Retinal pigment epithelial cell (primary cell): ENCODE data around the gene MDFIC2.

Source experiments
- DNase-seq: peaks from one replicate; pipeline ENCODE4 v3.0.0-alpha.2; 2010; ENCODE audit warnings: low read depth
- H3K4me3 ChIP-seq: 2 replicates; pipeline ENCODE4 v1.5.1; 2011; ENCODE audit warnings: mild to moderate bottlenecking, low read length, control low read depth, moderate library complexity
- TF ChIP-seq, protein P1 (sequence below): conservative IDR thresholded peaks from 2 replicates; pipeline ENCODE4 v1.5.1; 2011; ENCODE audit warnings: low read depth, low read length, control low read depth, inconsistent platforms

The MDFIC2 gene

DNA sequence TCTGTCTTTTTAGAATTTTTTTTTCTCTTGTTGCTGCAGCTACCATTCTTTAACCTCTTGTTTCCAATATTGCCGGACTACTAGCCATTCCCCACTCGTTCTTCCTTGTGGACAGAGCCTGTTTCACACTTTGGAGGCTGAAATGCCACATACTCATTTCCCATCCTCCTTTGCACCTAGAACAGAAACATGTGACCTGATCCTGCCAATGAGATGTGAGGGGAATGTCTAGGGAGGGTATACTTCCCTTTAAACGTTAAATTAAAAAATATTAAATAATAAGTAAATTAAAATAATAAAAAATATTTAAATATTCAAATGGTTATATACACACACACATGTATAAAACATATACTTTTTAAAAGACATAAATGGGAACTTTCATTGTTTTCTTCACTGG is 20.6 kb upstream of the MDFIC2 start:
- TF ChIP-seq, protein P1, sequence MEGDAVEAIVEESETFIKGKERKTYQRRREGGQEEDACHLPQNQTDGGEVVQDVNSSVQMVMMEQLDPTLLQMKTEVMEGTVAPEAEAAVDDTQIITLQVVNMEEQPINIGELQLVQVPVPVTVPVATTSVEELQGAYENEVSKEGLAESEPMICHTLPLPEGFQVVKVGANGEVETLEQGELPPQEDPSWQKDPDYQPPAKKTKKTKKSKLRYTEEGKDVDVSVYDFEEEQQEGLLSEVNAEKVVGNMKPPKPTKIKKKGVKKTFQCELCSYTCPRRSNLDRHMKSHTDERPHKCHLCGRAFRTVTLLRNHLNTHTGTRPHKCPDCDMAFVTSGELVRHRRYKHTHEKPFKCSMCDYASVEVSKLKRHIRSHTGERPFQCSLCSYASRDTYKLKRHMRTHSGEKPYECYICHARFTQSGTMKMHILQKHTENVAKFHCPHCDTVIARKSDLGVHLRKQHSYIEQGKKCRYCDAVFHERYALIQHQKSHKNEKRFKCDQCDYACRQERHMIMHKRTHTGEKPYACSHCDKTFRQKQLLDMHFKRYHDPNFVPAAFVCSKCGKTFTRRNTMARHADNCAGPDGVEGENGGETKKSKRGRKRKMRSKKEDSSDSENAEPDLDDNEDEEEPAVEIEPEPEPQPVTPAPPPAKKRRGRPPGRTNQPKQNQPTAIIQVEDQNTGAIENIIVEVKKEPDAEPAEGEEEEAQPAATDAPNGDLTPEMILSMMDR: no peak
- no peak overlapping the region for H3K4me3 ChIP-seq
- DNase-seq: no peak

DNA sequence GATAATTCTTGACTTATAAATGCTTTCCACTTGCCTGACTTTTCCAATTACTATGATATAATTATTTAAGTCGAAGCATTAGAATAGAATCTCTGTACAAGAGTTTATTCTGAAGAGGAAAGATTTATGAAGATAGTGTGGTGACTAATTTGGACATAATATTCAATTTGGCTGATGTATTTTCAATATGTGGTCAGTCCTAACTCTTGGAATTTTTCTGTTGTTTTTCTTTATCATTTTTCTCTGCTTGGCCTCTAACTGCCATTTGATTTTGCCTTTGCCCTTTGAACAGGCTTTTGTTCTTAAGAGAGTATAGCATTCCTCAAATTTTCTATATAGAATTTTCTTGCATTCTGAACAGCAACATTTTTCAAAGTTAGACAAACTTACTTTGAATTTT is 2.6 kb upstream of the MDFIC2 start:
- no peak overlapping the region for H3K4me3 ChIP-seq
- DNase-seq: no peak
- TF ChIP-seq, protein P1: no peak

DNA sequence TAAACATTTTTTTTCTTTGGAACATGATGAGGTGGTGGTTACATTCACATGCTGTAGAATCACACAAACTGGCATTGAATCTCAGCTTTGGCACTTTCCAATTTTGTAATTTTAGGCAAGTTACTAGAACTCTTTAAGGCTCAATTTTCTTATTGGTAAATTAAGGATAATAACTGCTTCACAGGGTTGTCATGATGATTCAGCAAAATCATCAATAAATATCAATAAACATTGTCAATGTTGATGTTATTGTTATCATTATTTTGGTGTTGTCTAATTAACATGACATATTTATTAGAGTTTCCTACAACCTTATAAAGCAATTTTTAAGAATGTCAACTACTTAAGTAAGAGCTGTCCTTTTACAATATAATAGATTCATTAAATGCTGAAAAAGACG is 1.6 kb downstream of the MDFIC2 start:
- TF ChIP-seq, protein P1: no peak
- DNase-seq: no peak
- H3K4me3 ChIP-seq: no peak overlapping the region

DNA sequence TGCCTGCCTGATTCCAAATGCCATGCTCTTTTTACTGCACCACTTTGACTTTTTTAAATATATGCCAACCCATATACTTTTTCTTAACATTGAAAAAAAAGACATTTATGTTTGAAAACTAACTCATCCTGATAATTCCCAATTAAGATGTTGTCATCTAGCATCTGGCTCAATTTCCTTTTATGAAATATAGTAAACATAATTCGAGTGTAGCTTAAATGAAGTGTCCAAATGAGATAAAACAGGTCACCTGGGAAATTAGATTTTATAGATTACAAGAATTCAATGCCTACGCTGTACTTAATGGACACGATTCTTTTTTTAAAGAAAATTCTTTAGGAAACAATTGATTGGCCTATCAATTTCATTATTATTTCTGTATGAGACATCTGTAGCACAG is 2.8 kb downstream of the MDFIC2 start:
- no peak for DNase-seq
- H3K4me3 ChIP-seq: no peak overlapping the region
- TF ChIP-seq, protein P1: no peak

DNA sequence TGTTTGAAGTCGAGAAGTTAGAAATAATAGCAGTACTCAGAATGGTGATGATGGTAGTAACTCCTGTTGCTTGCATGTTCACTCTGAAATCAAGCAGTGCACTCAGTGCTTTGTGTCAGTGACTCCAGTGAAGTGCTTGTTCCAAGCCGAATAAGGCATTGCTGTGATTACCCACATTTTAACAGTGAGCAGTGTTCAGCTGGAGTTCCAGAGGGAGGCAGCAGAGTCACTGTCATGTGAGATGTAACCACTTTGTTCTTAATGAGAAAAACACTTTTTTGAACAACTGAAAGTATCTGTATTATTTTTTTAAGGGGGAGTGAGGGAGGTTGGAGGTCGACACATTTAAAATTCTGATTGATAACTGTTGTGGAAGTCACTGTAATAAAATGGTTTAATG is 3.7 kb downstream of the MDFIC2 start:
- no peak overlapping the region for H3K4me3 ChIP-seq
- TF ChIP-seq, protein P1: peak; percentile 47
- peak; percentile 5 for DNase-seq

DNA sequence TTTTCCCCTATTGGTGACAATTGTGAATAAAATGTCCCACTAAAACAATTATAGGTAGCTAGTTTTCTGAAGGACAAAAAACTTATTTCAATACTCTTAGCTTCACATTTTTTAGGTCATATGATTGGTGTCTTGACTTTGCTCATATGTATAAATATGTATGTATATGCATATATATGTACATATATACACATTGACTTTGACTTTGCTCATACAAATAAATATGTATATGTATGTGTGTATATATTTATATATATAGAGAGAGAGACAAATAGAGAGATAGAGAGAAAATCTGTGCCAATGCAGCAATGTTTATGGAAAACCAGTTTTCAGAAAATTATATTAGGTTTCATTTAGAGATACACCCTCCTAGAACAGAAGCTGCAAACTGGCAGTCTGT is 5.7 kb downstream of the MDFIC2 start:
- DNase-seq: no peak
- TF ChIP-seq, protein P1: no peak
- H3K4me3 ChIP-seq: no peak overlapping the region

DNA sequence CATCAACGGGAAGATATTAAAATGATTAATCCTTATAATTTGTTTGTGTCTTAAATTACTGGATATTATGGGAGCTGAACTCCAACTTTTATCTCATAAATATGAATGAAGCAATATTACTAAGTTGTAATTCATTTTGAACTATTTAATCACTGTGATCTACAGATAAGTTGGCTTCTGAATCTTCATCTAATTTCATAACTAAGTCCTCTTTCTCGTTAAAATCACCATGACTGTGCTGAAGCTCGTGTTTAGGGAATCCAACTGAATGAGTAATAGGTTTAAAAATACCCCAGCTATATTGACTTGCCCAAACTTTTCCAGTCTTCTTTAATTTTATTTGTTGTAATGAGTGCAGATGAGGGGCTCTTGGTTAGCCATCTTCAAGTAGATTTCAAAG is 14.1 kb downstream of the MDFIC2 start:
- TF ChIP-seq, protein P1: no peak
- DNase-seq: no peak
- H3K4me3 ChIP-seq: no peak overlapping the region
